WTC11 (cell line): ENCODE results near the gene SP110. TPM values are rescaled to one million over a fixed set of nuclear protein-coding genes. Genes with fewer than 3 reads are reported as not detected.

Experiments
- CREM ChIP-seq: sonication (generic); formaldehyde crosslinking; IDR thresholded peaks from 2 replicates; pipeline ENCODE4 v1.8.1; 2022; ENCODE audit warnings: mild to moderate bottlenecking, missing genetic modification reagents, moderate library complexity
- ESRRA ChIP-seq: sonication (generic); formaldehyde crosslinking; IDR thresholded peaks from 2 replicates; pipeline ENCODE4 v1.8.1; 2022; ENCODE audit warnings: mild to moderate bottlenecking, missing genetic modification reagents, borderline replicate concordance
- GTF2I ChIP-seq: fragments of 250-450 bp; sonication (Bioruptor Pico); conservative IDR thresholded peaks from 2 replicates; pipeline ENCODE4 v1.4.0; 2021; ENCODE audit warnings: mild to moderate bottlenecking
- IRF1 ChIP-seq: sonication (generic); formaldehyde crosslinking; IDR thresholded peaks from 2 replicates; pipeline ENCODE4 v1.8.0; 2023; ENCODE audit warnings: missing genetic modification reagents
- MAX ChIP-seq: sonication (generic); formaldehyde crosslinking; IDR thresholded peaks from 2 replicates; pipeline ENCODE4 v1.8.0; 2022; ENCODE audit warnings: mild to moderate bottlenecking, missing genetic modification reagents
- PRDM15 ChIP-seq: sonication (generic); formaldehyde crosslinking; IDR thresholded peaks from 2 replicates; pipeline ENCODE4 v1.8.0; 2022; ENCODE audit warnings: missing genetic modification reagents
- PRRX2 ChIP-seq: fragments of 250-450 bp; sonication (Bioruptor Pico); IDR thresholded peaks from 2 replicates; pipeline ENCODE4 v1.8.0; 2021; ENCODE audit warnings: mild to moderate bottlenecking
- SOX15 ChIP-seq: fragments of 250-450 bp; sonication (Bioruptor Pico); IDR thresholded peaks from 2 replicates; pipeline ENCODE4 v1.9.0; 2021; ENCODE audit warnings: mild to moderate bottlenecking
- TP53 ChIP-seq: sonication (generic); formaldehyde crosslinking; IDR thresholded peaks from 2 replicates; pipeline ENCODE4 v1.8.1; 2023; ENCODE audit warnings: mild to moderate bottlenecking, missing genetic modification reagents
- ZBTB21 ChIP-seq: sonication (generic); formaldehyde crosslinking; IDR thresholded peaks from 2 replicates; pipeline ENCODE4 v1.8.1; 2023; ENCODE audit warnings: mild to moderate bottlenecking, missing genetic modification reagents, borderline replicate concordance
- total RNA-seq: library from RNA; stranded (reverse); gene quantifications from 3 replicates; pipeline ENCODE4 v1.2.3, GENCODE V29; 2021
- TF ChIP-seq, protein P1 (sequence below): fragments of 250-450 bp; sonication (Bioruptor Pico); IDR thresholded peaks from 2 replicates; pipeline ENCODE4 v1.9.0; 2021; ENCODE audit warnings: mild to moderate bottlenecking
- TF ChIP-seq, protein P2 (sequence below): sonication (generic); formaldehyde crosslinking; IDR thresholded peaks from 2 replicates; pipeline ENCODE4 v1.8.0; 2023; ENCODE audit warnings: mild to moderate bottlenecking, missing genetic modification reagents
- TF ChIP-seq, protein P3 (sequence below): fragments of 200-600 bp; IDR thresholded peaks from 2 replicates; pipeline ENCODE4 v1.8.0; 2022; ENCODE audit warnings: antibody characterized with exemption
- TF ChIP-seq, protein P4 (sequence below): sonication (generic); formaldehyde crosslinking; IDR thresholded peaks from 2 replicates; pipeline ENCODE4 v1.8.1; 2022; ENCODE audit warnings: low read depth, missing genetic modification reagents, borderline replicate concordance
- TF ChIP-seq, protein P5 (sequence below): fragments of 250-450 bp; sonication (Bioruptor Pico); IDR thresholded peaks from 2 replicates; pipeline ENCODE4 v1.9.0; 2021; ENCODE audit warnings: mild to moderate bottlenecking, borderline replicate concordance

The SP110 gene
- total RNA-seq, 1 experiment from 2014 or later = 5.7 TPM

GRCh38 chr2:230209422-230210051 is 10.2 kb downstream of the SP110 start (continued):
- TF ChIP-seq, protein P1, sequence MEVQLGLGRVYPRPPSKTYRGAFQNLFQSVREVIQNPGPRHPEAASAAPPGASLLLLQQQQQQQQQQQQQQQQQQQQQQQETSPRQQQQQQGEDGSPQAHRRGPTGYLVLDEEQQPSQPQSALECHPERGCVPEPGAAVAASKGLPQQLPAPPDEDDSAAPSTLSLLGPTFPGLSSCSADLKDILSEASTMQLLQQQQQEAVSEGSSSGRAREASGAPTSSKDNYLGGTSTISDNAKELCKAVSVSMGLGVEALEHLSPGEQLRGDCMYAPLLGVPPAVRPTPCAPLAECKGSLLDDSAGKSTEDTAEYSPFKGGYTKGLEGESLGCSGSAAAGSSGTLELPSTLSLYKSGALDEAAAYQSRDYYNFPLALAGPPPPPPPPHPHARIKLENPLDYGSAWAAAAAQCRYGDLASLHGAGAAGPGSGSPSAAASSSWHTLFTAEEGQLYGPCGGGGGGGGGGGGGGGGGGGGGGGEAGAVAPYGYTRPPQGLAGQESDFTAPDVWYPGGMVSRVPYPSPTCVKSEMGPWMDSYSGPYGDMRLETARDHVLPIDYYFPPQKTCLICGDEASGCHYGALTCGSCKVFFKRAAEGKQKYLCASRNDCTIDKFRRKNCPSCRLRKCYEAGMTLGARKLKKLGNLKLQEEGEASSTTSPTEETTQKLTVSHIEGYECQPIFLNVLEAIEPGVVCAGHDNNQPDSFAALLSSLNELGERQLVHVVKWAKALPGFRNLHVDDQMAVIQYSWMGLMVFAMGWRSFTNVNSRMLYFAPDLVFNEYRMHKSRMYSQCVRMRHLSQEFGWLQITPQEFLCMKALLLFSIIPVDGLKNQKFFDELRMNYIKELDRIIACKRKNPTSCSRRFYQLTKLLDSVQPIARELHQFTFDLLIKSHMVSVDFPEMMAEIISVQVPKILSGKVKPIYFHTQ = no peak
- TF ChIP-seq, protein P2, sequence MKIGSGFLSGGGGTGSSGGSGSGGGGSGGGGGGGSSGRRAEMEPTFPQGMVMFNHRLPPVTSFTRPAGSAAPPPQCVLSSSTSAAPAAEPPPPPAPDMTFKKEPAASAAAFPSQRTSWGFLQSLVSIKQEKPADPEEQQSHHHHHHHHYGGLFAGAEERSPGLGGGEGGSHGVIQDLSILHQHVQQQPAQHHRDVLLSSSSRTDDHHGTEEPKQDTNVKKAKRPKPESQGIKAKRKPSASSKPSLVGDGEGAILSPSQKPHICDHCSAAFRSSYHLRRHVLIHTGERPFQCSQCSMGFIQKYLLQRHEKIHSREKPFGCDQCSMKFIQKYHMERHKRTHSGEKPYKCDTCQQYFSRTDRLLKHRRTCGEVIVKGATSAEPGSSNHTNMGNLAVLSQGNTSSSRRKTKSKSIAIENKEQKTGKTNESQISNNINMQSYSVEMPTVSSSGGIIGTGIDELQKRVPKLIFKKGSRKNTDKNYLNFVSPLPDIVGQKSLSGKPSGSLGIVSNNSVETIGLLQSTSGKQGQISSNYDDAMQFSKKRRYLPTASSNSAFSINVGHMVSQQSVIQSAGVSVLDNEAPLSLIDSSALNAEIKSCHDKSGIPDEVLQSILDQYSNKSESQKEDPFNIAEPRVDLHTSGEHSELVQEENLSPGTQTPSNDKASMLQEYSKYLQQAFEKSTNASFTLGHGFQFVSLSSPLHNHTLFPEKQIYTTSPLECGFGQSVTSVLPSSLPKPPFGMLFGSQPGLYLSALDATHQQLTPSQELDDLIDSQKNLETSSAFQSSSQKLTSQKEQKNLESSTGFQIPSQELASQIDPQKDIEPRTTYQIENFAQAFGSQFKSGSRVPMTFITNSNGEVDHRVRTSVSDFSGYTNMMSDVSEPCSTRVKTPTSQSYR (CRISPR knock-in tag) = no peak
- TF ChIP-seq, protein P3, sequence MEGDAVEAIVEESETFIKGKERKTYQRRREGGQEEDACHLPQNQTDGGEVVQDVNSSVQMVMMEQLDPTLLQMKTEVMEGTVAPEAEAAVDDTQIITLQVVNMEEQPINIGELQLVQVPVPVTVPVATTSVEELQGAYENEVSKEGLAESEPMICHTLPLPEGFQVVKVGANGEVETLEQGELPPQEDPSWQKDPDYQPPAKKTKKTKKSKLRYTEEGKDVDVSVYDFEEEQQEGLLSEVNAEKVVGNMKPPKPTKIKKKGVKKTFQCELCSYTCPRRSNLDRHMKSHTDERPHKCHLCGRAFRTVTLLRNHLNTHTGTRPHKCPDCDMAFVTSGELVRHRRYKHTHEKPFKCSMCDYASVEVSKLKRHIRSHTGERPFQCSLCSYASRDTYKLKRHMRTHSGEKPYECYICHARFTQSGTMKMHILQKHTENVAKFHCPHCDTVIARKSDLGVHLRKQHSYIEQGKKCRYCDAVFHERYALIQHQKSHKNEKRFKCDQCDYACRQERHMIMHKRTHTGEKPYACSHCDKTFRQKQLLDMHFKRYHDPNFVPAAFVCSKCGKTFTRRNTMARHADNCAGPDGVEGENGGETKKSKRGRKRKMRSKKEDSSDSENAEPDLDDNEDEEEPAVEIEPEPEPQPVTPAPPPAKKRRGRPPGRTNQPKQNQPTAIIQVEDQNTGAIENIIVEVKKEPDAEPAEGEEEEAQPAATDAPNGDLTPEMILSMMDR = no peak
- no peak for TF ChIP-seq PRDM15
- TF ChIP-seq GTF2I (CRISPR knock-in tag) = no peak
- TF ChIP-seq SOX15 (CRISPR knock-in tag) = no peak
- no peak for TF ChIP-seq CREM (CRISPR knock-in tag)
- TF ChIP-seq TP53 = no peak
- TF ChIP-seq MAX (CRISPR knock-in tag) = no peak
- no peak for TF ChIP-seq PRRX2 (CRISPR knock-in tag)
- no peak for TF ChIP-seq ESRRA
- TF ChIP-seq IRF1 (CRISPR knock-in tag) = no peak
- no peak for TF ChIP-seq ZBTB21 (CRISPR knock-in tag)
- TF ChIP-seq, protein P4, sequence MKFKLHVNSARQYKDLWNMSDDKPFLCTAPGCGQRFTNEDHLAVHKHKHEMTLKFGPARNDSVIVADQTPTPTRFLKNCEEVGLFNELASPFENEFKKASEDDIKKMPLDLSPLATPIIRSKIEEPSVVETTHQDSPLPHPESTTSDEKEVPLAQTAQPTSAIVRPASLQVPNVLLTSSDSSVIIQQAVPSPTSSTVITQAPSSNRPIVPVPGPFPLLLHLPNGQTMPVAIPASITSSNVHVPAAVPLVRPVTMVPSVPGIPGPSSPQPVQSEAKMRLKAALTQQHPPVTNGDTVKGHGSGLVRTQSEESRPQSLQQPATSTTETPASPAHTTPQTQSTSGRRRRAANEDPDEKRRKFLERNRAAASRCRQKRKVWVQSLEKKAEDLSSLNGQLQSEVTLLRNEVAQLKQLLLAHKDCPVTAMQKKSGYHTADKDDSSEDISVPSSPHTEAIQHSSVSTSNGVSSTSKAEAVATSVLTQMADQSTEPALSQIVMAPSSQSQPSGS (CRISPR knock-in tag) = no peak
- TF ChIP-seq, protein P5, sequence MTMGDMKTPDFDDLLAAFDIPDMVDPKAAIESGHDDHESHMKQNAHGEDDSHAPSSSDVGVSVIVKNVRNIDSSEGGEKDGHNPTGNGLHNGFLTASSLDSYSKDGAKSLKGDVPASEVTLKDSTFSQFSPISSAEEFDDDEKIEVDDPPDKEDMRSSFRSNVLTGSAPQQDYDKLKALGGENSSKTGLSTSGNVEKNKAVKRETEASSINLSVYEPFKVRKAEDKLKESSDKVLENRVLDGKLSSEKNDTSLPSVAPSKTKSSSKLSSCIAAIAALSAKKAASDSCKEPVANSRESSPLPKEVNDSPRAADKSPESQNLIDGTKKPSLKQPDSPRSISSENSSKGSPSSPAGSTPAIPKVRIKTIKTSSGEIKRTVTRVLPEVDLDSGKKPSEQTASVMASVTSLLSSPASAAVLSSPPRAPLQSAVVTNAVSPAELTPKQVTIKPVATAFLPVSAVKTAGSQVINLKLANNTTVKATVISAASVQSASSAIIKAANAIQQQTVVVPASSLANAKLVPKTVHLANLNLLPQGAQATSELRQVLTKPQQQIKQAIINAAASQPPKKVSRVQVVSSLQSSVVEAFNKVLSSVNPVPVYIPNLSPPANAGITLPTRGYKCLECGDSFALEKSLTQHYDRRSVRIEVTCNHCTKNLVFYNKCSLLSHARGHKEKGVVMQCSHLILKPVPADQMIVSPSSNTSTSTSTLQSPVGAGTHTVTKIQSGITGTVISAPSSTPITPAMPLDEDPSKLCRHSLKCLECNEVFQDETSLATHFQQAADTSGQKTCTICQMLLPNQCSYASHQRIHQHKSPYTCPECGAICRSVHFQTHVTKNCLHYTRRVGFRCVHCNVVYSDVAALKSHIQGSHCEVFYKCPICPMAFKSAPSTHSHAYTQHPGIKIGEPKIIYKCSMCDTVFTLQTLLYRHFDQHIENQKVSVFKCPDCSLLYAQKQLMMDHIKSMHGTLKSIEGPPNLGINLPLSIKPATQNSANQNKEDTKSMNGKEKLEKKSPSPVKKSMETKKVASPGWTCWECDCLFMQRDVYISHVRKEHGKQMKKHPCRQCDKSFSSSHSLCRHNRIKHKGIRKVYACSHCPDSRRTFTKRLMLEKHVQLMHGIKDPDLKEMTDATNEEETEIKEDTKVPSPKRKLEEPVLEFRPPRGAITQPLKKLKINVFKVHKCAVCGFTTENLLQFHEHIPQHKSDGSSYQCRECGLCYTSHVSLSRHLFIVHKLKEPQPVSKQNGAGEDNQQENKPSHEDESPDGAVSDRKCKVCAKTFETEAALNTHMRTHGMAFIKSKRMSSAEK (CRISPR knock-in tag) = no peak
- TF ChIP-seq, all 79 proteins: peak for 0
